ENCODE measurements around the gene RAP1GAP. TPM values are rescaled to one million over a fixed set of nuclear protein-coding genes. Genes with fewer than 3 reads are reported as not detected.

Gene RAP1GAP
- total and polyA plus RNA-seq, 8 donors: 21.1 to 117 (median 59.2) TPM

DNA sequence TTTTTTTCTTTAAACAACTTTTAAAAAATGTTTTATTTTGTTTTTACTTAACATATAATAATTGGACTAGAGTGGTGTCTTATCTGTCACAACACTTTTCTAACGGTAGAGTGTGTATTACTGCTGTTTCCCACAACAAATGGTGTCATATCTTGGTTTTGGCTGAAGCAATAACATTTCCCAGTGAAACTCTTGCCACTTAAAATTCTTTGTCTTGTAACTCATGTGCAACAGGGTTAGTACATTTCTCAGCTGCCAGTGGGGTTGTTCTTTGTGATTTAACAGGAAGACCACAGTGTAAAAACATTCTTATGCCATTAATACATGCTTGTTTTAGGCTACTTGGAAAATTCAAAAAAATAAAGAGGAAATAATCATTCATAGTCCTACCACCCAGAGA is 116.4 kb downstream of the RAP1GAP start:
- Histone ChIP-seq H3K9me3 (no peaks in the 10 kb centered on the region), H3K36me3 (no peaks in the 10 kb centered on the region), H3K27ac (peak overlapping the region in 2 of 5 donors; percentile 25 to 47), H3K27me3 (peaks cover 0 to 43% (median 0%) of the 10 kb centered on the region in 3 donors), H3K4me3 (no peak overlapping the region), H3K4me1 (no peaks in the 10 kb centered on the region)
- intact Hi-C loops (cut with DNase I; ENCODE audit: low total_unique reads): no loop called here
- TF ChIP-seq EP300 (IDR thresholded peaks at IDR 0.05) (no peak), POLR2AphosphoS5 (IDR thresholded peaks at IDR 0.05) (no peak), POLR2A (IDR thresholded peaks at IDR 0.05) (no peak)
- TF ChIP-seq, protein P1, sequence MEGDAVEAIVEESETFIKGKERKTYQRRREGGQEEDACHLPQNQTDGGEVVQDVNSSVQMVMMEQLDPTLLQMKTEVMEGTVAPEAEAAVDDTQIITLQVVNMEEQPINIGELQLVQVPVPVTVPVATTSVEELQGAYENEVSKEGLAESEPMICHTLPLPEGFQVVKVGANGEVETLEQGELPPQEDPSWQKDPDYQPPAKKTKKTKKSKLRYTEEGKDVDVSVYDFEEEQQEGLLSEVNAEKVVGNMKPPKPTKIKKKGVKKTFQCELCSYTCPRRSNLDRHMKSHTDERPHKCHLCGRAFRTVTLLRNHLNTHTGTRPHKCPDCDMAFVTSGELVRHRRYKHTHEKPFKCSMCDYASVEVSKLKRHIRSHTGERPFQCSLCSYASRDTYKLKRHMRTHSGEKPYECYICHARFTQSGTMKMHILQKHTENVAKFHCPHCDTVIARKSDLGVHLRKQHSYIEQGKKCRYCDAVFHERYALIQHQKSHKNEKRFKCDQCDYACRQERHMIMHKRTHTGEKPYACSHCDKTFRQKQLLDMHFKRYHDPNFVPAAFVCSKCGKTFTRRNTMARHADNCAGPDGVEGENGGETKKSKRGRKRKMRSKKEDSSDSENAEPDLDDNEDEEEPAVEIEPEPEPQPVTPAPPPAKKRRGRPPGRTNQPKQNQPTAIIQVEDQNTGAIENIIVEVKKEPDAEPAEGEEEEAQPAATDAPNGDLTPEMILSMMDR (IDR thresholded peaks at IDR 0.05): no peak
- no peak for DNase-seq
- WGBS, 5 donors: 21 to 35% (median 29%) methylated on average over 1 of the region's 1 CpG

GRCh38 chr1:21550866-21551475 is 118.2 kb downstream of the RAP1GAP start:
- intact Hi-C loops (cut with DNase I; ENCODE audit: low total_unique reads): no loop called here
- Histone ChIP-seq H3K27me3 (peaks cover 0 to 36% (median 0%) of the 10 kb centered on the region in 3 donors), H3K36me3 (no peaks in the 10 kb centered on the region), H3K4me3 (no peak overlapping the region), H3K27ac (peak overlapping the region in 2 of 5 donors; percentile 18 to 49), H3K9me3 (no peaks in the 10 kb centered on the region), H3K4me1 (no peaks in the 10 kb centered on the region)
- no peak for DNase-seq
- TF ChIP-seq, protein P1 (IDR thresholded peaks at IDR 0.05): no peak
- TF ChIP-seq POLR2A (IDR thresholded peaks at IDR 0.05): no peak
- no peak for TF ChIP-seq POLR2AphosphoS5 (IDR thresholded peaks at IDR 0.05)
- TF ChIP-seq EP300 (IDR thresholded peaks at IDR 0.05): no peak
- WGBS, 5 donors: 70 to 75% (median 71%) methylated on average over 12 of the region's 12 CpGs

GRCh38 chr1:21550097-21550496 is 119.1 kb downstream of the RAP1GAP start:
- Histone ChIP-seq H3K27me3 (peaks cover 0 to 27% (median 0%) of the 10 kb centered on the region in 3 donors), H3K27ac (peak overlapping the region in 1 of 5 donors; percentile 49), H3K9me3 (no peaks in the 10 kb centered on the region), H3K4me3 (no peak overlapping the region), H3K4me1 (no peaks in the 10 kb centered on the region), H3K36me3 (no peaks in the 10 kb centered on the region)
- intact Hi-C loops (cut with DNase I; ENCODE audit: low total_unique reads): no loop called here
- 55 to 81% (median 66%) methylated on average over 5 of the region's 5 CpGs for WGBS, 5 donors
- TF ChIP-seq POLR2AphosphoS5 (IDR thresholded peaks at IDR 0.05): no peak
- no peak for TF ChIP-seq EP300 (IDR thresholded peaks at IDR 0.05)
- no peak for TF ChIP-seq POLR2A (IDR thresholded peaks at IDR 0.05)
- TF ChIP-seq, protein P1 (IDR thresholded peaks at IDR 0.05): no peak
- DNase-seq: no peak

DNA sequence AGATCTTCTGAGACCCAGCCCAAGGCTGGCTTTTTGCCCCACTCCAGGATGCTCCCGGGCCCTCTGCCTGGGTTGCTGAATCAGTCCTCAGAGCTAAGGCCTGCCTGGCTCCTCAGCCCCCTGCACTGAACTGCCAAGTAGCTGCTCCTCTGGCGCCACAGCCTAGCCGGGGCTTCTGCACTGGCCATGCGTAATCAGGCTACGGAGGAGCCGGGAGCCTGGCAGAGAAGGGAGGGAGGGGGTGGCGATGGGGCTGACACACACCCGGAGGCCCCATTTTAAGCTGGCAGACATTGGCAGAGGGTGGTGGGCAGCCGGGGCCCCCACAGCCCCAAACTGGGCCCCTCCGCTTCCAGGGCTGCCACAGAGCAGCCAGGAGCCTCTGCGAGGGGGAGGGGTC is 121.3 kb downstream of the RAP1GAP start:
- H3K36me3 ChIP-seq: no peaks in the 10 kb centered on the region
- WGBS, 5 donors: 76 to 86% (median 84%) methylated on average over 7 to 11 of the region's 11 CpGs
- H3K27ac ChIP-seq: no peak overlapping the region
- no peak for DNase-seq
- H3K4me1 ChIP-seq: no peaks in the 10 kb centered on the region
- no peak for TF ChIP-seq POLR2AphosphoS5 (IDR thresholded peaks at IDR 0.05)
- TF ChIP-seq EP300 (IDR thresholded peaks at IDR 0.05): no peak
- no peak for TF ChIP-seq POLR2A (IDR thresholded peaks at IDR 0.05)
- TF ChIP-seq, protein P1 (IDR thresholded peaks at IDR 0.05): no peak
- intact Hi-C loops (cut with DNase I; ENCODE audit: low total_unique reads): no loop called here
- no peak overlapping the region for H3K4me3 ChIP-seq
- H3K27me3 ChIP-seq: peaks cover 0 to 18% (median 0%) of the 10 kb centered on the region in 3 donors
- H3K9me3 ChIP-seq: no peaks in the 10 kb centered on the region

Other genes with a start within 250 kb of the RAP1GAP start
- gene NBPF3, start 229.2 kb downstream of the RAP1GAP start, total RNA-seq: 10 to 100 TPM in 4 of 5 donors, 1 to 10 TPM in 1; 3.5 to 42.8 (median 14.8) TPM
- 1 to 10 TPM; 1.1 to 6.1 (median 5.4) TPM for gene NBPF3, start 229.2 kb downstream of the RAP1GAP start, polyA plus RNA-seq
- gene ALPL, start 159.9 kb downstream of the RAP1GAP start, total RNA-seq: 10 to 100 TPM in 1 of 5 donors, 1 to 10 TPM in 2, not detected in 2; 2.9 to 12.0 (median 3.5) TPM
- 10 to 100 TPM in 2 of 3 donors, 1 to 10 TPM in 1; 2.9 to 11.3 (median 10.5) TPM for gene ALPL, start 159.9 kb downstream of the RAP1GAP start, polyA plus RNA-seq
- 100 to 1,000 TPM in 2 of 5 donors, 10 to 100 TPM in 3; 59.7 to 144 (median 98.6) TPM for gene USP48, start 113.8 kb upstream of the RAP1GAP start, total RNA-seq
- 10 to 100 TPM; 12.7 to 17.0 (median 13.8) TPM for gene USP48, start 113.8 kb upstream of the RAP1GAP start, polyA plus RNA-seq
- 1 to 10 TPM in 1 of 5 donors, under 1 TPM in 1, not detected in 3; 0.72 to 2.3 TPM for gene LDLRAD2, start 142.9 kb upstream of the RAP1GAP start, total RNA-seq
- gene LDLRAD2, start 142.9 kb upstream of the RAP1GAP start, polyA plus RNA-seq: 1 to 10 TPM in 2 of 3 donors, under 1 TPM in 1; 0.76 to 2.6 (median 1.6) TPM

Data from stomach (tissue), 9 donors.